Measurements from ENCODE around the gene TRERF1.

Gene TRERF1

DNA sequence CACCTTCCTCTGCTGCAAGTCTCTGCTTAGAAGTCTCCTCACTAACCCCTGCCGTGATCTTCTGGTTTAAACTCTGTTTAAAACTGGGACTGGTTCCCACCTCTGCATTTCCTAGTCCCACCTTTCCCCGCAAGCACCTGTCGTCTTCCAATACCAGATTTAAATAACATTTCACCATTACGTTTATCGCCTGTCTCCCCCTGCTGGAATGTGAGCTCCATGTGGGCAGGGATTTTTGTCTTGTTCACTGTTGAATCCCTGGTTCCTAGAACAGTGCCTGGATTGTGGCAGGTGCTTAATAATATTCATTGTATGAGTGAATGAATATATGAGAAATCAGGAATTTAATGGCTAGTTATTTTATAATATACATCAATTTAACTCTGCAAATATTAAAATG lies 275.9 kb downstream of the TRERF1 start:
- DNase-seq = no peak

All from CD4-positive, alpha-beta T cell treated with Interleukin-21 for 1 hour (primary cell).